Jurkat, Clone E6-1 (cell line): ENCODE results near the gene CALD1.

Experiments used
- DNase-seq: peaks from one replicate; pipeline ENCODE4 v3.0.0-alpha.2; 2011; ENCODE audit warnings: low read depth, low spot score
- H3K4me3 ChIP-seq: 2 replicates; pipeline ENCODE4 v1.5.1; 2011; ENCODE audit warnings: mild to moderate bottlenecking, low read length, control low read depth, moderate library complexity

CALD1 gene

DNA sequence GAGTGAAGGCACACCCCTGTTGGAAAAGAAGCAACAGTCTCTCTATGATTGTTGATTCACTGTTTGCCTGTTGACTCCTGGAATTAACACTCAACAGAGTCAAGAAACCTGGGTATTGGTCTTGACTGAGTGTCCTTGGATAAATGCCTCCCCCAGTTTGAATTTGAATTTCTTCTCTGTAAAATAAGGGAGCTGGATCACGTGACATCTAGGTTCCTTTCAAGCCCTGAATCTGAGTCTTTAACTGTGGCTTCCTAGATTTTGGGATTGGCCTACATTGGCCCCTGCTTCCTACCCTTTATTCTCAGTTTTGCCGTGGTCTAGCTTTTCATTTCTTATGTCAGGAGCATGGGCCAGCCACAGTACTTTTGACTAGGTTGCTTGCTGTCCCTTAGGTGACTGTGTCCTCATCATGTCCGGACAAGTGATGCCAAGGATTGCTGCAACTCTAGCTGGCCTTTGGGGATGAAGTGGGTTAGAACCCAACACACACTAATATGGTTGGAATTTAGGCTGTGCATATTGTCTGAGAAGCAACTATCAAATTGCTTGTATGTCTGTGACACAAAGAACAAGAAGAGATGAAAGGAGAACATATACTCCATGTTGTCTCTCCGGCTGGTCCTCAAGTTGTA is 35.4 kb downstream of the CALD1 start:
- no peak overlapping the region for H3K4me3 ChIP-seq
- no peak for DNase-seq

DNA sequence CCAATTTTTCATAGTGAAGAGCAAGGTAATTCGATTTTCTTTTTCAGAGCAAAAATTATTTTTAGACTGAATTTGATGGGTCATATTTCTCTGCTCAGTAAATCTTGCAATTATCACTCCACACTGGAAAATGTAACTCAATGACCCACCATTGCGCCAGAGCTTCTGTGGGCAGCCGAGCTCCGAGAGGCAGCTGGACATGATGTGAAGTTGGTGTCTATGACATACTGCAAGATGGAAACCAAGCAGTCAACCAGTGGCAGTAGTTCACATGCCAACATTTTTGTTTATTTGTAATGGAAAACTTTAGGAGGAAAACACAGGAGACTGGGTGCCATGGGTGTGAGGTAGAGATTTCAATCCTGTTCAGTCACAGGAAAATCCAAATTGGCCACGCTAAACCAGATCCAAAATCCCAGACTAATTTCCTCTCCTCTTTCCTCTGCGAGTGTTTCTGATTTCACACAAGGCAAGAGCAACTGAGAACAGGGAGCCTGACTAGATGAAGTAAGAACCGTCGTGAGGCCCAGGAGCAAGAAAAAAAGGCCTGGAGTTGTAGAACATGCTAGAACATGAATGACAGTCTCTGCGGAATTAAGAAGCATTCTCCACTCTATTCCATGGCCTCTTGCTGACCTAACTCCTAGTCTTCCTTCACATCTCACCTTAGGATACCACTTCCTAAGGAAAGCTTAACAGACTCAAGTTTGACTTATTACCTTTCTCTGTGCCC is 39.3 kb downstream of the CALD1 start:
- no peak for DNase-seq
- H3K4me3 ChIP-seq, result no peak overlapping the region

DNA sequence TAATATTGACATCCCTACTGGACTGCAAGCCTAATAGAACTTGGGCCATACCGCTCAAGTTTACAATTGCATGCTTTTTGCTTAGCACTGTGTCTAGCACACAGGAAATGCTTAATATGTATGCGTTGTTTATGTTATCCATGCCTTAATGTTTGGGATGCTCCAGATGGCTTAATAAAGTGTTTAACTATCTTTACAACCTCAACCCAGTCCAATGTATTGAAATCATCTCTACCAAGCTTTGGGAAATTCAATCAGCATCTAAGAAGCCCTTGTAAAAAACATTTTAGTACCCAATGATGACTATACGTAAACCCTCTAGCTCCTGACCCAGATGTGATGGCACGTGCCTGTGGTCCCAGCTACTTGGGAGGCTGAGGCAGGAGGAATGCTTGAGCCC is 40.0 kb downstream of the CALD1 start:
- H3K4me3 ChIP-seq, result no peak overlapping the region
- DNase-seq, result no peak

DNA sequence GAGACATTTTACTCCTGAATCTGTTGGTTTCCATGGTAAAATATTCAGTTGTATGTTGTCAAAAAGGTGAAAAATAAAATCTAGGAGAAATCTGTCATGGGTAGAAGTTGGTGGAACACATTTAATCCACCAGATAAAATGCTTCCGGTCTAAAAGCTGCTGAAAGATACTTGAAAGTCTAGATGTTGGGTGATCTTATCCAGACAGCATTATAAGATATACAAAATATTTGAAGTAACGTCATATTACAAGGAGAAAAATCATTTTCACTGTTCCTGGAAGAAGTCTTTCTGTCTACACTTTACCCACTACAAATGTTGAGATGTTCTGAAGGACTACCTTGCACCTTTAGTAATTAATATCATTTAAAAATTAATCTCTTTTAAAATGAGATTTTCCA is 40.9 kb downstream of the CALD1 start:
- DNase-seq, result no peak

DNA sequence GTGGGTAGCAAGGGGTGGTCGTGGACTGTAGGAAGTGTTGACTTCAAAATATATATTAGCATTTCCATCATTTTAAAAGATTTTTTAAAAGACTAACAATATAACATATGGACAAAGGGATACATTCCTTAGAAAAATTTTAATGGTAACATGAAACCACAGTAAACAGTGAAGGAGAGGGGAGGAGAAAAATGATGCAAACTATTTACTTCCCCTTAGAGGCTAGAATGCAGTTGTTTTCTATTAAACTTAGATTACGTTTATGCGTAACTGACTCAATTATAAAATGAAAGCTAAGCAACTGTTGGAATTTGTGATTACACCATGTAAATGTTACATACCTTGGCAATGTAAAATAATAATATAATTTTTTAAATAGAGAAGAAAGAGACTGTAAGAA is 41.3 kb downstream of the CALD1 start:
- H3K4me3 ChIP-seq, result no peak overlapping the region
- no peak for DNase-seq

More for the DNA sequence above, 40.9 kb downstream of the CALD1 start:
- H3K4me3 ChIP-seq, result no peak overlapping the region

DNA sequence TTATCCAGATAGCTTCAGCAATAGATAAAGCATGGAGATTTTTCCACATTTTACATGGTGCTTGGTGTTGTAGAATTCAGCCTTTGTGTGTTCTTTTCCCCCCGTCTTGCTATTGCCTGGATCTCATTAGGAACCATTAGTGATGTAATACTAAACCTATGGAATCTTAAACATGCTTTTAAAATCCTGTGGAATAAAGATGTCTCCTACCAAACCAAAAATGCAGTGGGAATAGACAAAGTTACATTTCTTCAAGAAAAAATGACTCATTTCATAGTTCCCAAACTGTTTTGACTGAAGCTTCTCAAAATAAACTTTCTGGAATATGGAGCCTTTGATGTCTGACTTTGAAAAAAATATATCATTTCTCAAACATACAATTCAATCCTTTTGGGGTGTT is 44.0 kb downstream of the CALD1 start:
- no peak for DNase-seq

DNA sequence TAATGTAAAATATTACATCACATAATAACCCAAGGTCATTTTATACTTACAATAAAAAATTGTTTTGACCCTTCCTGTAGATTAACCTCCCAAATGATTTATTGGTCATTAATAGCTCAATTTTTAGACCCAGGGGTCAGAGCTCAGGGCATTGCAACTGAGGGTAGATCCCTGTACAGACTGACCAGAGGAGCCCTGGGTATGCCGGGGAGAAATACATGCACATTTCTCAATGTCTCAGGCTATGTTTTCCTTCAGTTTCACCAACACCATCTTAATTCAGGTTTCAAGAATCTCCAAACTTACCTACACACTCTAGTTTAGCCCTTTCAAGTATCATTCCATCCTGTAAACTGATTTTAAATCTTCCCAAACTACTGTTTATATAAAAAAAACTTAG is 46.2 kb downstream of the CALD1 start:
- H3K4me3 ChIP-seq, result no peak overlapping the region
- DNase-seq, result no peak

More for the DNA sequence above, 44.0 kb downstream of the CALD1 start:
- H3K4me3 ChIP-seq, result no peak overlapping the region

DNA sequence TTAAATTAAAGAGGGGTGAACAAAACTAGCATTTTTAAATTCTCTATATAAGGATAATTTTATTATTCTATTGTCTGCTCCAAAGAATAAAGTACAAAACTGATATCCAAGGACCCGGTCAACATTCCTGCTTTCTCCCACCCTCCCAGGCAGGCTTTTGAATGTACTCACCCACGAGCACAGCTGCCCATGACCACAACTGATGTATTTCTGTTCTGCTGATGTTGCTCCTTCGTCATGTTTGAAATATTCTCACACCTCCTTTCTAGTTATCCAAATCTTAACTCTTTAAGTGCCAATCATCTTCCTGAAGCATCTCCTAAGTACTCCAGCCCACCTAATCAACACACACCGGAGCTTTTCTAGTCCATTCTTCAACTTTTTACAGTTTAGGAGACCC is 46.7 kb downstream of the CALD1 start:
- no peak for DNase-seq

DNA sequence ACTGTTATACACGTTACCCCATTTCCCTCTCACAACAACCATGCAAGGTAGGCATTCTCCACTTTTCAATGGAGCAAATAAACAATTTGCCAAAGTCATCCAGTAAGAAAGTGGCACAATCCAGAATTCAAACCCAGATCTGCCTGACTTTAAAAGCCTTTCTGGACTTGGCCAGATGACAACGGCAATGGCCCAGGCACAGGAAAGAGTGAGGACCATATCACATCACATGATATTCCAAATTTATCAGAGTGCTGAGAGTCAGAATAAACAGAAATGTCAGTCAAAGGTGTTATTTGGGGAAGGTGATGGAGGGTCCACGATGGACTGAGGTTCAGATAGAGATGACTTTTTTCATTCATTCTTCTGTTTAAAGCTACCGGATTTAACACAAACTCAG is 48.0 kb downstream of the CALD1 start:
- no peak for DNase-seq
- H3K4me3 ChIP-seq, result no peak overlapping the region

More for the DNA sequence above, 46.7 kb downstream of the CALD1 start:
- H3K4me3 ChIP-seq, result no peak overlapping the region

DNA sequence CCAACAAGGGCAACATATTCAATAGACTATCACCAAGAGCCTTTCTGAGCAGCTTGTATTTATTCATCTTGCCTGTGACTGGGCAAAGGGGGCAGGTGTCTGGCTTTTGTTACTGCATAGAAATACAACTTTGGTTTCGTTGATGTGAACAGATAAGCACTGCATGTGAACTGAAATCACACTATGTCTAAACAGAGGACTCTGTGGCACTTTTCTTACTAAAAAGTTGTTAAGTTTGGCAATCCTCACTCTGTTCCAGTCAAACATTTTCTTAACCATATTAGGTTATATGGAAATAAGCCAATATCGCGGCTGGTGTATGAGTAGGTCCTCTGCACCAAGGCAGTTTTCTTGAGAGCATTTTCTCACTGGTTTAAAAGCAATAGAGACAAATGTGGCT is 48.5 kb downstream of the CALD1 start:
- H3K4me3 ChIP-seq, result no peak overlapping the region
- DNase-seq, result no peak

DNA sequence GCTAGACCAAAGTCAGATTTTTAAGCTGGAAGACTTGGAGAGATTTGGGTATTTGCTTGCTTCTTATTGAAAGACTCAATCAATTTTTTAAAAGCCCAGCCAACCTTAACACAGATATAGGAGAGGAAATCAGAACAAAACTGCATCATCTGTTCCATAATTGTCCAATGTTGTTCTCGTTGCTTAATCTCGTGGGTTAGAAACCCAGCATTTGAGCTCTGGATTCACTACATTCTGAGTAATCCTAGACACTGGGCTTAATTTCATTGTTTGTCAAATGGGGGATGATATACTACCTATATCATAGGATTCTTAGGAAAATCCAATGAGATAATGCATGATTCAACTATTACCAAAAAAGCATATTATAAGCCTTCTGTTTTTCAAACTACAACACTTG is 48.9 kb downstream of the CALD1 start:
- no peak overlapping the region for H3K4me3 ChIP-seq
- DNase-seq, result no peak

DNA sequence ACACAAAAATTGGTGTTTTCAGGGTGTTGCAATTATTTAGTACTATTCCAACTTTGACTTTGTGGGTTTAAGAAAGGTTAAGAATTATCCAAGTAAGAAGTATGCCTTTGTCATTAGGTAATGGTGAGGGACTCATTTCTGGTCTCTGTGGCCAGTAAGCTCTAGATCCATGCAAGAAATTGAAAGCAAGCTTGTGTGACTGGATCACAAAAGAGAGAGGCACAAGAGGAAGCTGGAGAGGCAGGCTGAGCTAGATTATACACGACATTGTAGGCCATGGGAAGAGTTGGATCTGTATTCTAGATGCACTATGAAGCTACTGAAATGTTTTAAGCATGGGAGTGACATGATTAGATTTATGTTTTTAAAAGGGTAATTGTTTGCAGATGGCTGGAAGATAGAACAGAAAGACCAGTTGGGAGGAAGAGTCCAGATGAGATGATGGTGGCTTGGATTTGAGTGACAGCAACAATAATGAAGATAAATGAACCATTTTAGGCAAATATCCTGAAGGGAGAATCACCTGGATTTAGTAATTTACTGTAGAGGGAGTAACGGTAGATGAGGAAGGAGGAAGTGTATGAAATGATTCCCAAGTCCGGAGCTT is 50.0 kb downstream of the CALD1 start:
- DNase-seq, result no peak
- no peak overlapping the region for H3K4me3 ChIP-seq

DNA sequence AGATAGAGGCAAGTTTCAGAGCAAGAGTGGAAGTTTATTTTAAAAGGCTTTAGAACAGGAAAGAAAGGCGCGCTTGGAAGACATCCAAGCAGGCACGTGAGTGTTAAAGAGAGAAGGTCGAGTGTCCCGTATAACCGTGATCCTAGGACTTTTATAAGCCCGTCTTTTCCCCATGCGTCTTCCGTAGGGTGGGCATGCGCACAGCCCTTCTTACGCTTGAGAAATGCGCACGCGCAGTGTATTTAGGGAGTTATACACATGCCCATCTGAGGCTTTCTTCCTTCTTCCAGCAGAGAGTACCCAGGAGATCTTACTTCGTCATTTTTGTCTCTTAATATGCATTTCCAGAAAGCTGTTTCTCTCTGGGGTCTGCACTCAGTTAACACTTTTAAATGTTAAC is 52.4 kb downstream of the CALD1 start:
- H3K4me3 ChIP-seq, result no peak overlapping the region
- no peak for DNase-seq

DNA sequence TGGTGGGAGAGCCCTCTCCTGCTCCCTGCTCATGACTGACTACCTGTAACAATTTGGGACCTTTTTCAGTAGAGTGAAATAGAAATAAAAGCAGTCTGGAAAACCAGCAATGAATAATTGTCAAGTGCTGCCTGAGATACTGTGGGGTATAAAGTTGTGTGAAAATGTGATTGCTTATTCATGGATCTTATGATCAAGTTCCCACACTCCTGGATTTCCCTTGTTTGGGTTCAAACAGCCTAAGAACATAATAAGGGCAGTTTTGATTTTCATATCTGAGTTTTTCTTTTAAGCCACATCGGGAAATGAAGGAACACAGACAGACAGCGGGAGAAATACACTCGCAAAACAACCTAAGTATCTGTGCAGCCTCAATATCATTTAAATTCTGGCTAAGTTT is 52.9 kb downstream of the CALD1 start:
- H3K4me3 ChIP-seq, result no peak overlapping the region
- DNase-seq, result no peak

DNA sequence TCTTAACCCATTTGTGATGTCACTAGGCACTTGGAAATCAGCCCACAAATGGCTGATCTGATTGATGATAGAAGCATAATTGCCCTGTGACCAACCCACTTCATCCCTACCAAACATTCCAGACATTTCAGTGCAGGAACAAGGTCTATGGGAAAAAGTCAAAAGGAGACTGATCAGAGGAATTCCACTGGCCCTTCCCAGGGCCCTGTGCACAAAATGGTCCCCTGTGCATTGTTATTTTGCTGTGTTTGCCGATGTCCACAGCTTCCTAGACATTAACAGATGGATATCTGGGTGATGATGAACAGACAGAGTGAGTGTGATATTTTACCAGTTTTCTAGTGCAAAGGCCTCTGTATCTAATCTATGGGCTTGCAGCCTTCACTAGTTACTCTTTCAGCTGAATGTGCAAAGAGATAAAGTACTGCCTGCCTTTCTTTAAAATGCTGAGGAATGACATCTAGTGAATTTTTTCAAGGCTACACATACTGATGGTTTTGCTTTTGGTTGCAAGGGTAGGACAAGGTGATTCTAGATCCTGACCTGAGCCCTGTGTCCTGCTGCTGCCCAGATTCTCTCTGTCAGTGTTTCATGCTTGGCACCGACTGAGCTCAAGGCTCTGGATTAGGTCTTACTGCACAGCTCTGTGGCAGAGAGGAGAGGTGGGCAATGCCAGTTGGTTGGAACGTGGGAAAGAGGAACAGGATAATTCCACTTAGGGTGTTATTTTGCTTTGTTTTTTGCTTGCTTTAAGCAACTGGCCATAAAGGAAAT is 55.4 kb downstream of the CALD1 start:
- H3K4me3 ChIP-seq, result no peak overlapping the region
- no peak for DNase-seq

DNA sequence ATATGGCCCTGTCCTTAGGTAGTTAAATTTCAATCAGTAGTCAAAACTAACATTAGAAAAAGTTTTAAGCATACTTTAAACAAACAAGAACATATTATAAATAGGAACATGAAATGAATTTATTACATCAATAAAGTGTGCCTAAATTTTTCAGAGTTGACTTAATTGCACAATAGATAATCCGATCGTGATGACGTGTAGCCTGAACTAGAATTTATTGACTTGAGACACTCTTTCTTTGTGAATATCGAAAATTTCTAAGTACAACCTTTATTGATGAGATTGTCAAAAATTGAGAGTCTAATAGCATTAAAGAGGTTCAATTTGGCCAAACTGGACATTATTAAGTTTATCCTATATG is 56.0 kb downstream of the CALD1 start:
- H3K4me3 ChIP-seq, result no peak overlapping the region
- no peak for DNase-seq

DNA sequence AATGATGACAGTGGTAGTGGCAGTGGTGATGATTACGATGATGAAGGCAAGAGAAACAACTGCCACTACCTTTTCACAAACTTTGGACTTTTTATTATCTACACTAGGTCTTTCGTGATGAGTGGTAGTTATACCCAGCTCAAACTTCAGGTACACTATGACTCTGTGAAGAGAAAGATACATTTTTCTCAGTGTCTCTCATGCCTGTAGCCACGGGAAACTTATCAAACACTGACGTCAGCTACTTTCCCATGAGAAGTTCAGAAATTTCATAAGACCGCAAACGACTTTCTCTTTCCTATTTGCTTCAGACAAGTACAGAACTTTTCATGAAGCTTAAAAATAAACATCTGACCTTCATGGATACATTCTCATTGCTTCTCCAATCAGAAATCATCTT is 57.0 kb downstream of the CALD1 start:
- no peak for DNase-seq
- H3K4me3 ChIP-seq, result no peak overlapping the region

DNA sequence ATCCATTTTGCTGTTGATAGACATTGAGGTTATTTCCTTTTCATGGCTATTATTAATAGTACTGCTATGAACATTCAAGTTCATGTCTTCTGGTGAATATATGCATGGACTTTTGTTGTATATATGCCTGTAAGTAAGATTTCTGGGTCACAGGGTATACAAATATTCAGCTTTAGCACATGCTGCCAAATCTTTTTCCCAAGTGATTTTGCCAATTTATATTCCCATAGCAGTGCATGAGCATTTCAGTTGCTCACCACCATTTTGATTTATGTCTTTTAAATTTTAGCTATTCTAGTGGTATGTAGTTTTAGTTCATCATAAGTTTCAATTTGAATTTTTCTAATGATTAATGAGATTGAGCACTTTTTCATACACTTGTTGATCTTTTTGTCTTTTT is 59.9 kb downstream of the CALD1 start:
- no peak for DNase-seq
- no peak overlapping the region for H3K4me3 ChIP-seq

DNA sequence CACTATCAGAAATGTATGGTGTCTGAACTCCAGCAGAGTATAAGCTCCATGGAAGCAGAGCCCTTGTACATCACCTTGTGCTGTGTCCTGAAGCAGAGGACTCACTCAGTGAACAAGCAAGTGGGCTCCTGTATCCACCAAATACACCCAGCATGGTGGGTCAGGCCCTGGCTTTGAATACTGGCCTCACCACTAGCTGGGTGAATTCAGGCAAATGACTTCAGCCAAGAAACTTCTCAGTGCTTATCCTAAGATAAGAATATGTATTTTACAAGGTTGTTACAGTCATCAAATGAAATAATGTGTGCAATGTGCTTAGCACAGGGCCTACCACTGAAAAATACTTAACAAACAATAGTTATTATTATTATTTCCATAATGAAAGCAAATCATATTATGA is 62.6 kb downstream of the CALD1 start:
- DNase-seq, result no peak
- H3K4me3 ChIP-seq, result no peak overlapping the region

DNA sequence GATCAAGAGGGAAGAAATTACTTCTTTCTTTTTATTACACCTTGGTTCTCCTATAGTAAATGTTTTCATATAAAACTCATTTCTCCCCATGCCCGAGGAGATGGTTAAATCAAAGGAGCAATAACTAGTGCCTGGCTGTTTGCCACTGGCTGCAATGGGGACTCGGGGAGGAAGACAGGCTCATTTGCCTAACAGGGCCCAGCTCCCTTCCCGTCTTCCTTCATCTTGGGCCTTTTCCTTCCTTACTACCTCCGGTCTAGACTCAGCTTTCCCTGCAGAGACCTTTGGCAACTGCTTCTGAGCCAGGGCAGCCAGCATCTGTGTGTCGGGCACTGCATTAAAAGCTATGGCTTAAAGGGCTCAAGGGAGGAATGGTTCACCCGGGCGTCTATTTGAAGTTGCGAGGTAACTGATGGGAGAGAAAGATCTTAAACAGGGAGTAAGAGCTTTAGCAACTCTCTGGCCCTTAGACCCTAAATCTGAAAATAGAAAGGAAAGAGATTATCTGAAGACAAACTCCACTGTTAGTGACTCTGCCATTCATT is 63.5 kb downstream of the CALD1 start:
- DNase-seq, result no peak
- H3K4me3 ChIP-seq, result no peak overlapping the region
